Measurements from ENCODE around the gene C16orf46.

DNA sequence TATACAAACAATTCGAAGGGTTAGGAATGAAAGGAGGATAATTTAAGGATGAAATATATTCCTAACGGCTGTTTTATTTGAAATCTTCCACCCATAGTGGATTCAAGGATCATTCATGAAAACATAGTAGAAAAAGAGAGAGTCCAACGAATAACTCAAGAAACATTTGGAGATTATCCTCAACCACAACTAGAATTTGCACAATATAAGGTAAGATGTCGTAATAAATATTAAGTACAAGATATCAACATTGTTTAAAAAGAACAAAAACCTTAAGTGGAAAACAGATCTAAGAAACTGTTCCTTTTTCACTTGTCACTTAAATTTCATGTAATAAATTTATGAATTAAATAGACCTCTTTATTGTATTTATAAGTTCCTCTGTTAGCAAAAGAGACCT is 50.6 kb downstream of the C16orf46 start:
- TF ChIP-seq EZH2 (IDR thresholded peaks at IDR 0.05) = no peak
- no peak for TF ChIP-seq POLR2AphosphoS5 (IDR thresholded peaks at IDR 0.05; ENCODE audit: borderline replicate concordance, low read depth, low read length)
- TF ChIP-seq FOXP2 (optimal IDR thresholded peaks at IDR 0.05; ENCODE audit: control extremely low read depth, extremely low read length, insufficient read depth) = no peak
